GM12864 (cell line): ENCODE measurements around the gene INO80C.

Experiments used
- DNase-seq: peaks from one replicate; pipeline ENCODE4 v3.0.0-alpha.2; 2011; ENCODE audit warnings: low read depth
- H3K4me3 ChIP-seq: 2 replicates; pipeline ENCODE4 v1.5.1; 2011; ENCODE audit warnings: mild to moderate bottlenecking, low read depth, low read length, control low read depth
- TF ChIP-seq, protein P1 (sequence below): IDR thresholded peaks from 2 replicates; pipeline ENCODE4 v1.5.1; 2011; ENCODE audit warnings: low read depth, mild to moderate bottlenecking, moderate library complexity, low read length, control low read depth, inconsistent platforms; ENCODE audit errors: missing control alignments

Gene INO80C, protein sequence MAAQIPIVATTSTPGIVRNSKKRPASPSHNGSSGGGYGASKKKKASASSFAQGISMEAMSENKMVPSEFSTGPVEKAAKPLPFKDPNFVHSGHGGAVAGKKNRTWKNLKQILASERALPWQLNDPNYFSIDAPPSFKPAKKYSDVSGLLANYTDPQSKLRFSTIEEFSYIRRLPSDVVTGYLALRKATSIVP

DNA sequence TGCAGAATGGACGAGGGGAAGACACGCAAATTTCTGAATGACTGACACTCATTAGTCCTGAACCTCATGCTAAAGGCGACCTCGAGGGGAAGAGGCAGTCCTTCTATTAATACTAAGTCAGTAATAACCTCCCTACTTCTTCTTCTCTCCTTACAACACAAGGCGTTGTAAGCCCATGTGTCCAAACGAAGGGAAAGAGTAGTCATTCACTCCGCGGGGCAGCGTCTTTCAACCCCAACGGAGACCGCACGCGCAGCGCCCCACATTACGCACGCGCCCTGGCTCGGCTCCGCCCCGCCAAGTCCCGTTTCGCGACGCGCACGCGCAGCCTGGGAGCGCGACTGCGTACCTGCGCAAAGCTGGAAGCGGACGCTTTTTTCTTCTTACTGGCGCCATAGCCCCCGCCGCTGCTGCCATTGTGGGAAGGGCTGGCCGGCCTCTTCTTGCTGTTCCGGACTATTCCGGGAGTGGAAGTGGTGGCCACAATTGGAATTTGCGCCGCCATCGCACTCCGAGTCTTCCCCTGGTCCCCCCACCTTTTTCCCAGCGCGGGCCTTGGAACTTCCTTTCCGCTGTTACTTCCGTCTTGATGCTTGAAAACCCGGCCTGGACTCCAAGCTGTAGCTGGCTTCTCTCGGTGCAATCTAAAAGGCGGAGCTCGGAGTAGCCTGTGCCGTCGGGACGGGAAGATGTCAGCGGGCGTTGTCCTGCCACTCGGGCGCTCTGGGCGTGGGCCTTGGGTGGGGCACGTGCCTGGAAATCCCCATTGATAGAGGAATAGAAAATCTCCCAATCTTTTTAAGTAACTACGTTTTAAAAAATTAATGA is at the start of gene INO80C:
Gene INO80C, minus strand, starts transcription at position 591 of the 828 bp plus-strand sequence. Its CDS starts 86 bp downstream, at position 505.
- TF ChIP-seq, protein P1, sequence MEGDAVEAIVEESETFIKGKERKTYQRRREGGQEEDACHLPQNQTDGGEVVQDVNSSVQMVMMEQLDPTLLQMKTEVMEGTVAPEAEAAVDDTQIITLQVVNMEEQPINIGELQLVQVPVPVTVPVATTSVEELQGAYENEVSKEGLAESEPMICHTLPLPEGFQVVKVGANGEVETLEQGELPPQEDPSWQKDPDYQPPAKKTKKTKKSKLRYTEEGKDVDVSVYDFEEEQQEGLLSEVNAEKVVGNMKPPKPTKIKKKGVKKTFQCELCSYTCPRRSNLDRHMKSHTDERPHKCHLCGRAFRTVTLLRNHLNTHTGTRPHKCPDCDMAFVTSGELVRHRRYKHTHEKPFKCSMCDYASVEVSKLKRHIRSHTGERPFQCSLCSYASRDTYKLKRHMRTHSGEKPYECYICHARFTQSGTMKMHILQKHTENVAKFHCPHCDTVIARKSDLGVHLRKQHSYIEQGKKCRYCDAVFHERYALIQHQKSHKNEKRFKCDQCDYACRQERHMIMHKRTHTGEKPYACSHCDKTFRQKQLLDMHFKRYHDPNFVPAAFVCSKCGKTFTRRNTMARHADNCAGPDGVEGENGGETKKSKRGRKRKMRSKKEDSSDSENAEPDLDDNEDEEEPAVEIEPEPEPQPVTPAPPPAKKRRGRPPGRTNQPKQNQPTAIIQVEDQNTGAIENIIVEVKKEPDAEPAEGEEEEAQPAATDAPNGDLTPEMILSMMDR = peak; percentile 2
- peak within 1 kb of the TSS; percentile 89 for H3K4me3 ChIP-seq
- DNase-seq = peak; percentile 82

DNA sequence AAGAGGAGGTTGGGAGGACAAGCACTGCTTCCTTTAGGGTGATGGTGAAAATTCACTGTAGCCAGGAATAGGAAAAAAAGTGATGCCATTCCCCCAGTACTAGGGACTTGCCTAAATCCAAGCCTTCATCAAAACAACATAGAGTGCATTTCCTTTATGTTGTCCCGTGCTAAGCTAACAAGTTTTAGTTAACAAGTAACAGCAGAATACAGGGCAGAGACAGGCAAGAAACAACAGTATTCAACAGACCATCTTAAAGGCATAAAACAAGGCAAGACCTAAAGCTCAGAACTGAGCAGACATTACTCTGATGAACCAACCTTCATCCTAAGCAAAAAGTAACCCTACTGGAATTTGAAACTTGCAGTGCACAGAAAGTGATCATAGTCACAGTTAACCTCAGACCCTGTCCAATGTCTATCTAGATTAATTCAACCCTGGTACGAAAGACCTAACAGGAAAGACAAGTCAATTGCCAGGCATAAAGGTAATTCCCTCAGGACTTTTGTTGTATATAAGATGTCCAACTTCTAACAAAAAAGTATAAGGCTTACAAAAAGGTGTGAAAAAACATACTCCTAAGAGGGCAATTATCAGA is 49.3 kb upstream of the INO80C start:
- DNase-seq = no peak
- TF ChIP-seq, protein P1 = no peak
- no peak overlapping the region for H3K4me3 ChIP-seq

DNA sequence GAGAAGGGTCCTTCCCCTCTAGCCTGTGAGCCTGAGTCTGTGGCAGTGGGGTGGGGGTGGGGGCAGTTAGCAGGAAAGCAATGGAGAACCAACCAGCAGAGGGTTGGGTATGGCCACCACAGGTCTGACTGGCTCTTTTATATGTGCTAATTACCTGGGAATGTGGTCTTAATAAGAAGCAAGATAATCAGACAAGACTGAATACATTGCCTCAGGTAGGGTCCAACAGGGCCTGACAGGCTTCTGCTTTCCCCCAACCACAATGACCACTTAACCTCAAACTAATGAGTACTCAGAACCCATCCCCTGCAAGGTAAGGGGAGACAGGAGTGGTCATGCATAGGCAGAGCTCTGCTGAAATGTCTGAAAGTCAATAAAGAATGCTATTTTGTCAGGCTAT is 44.6 kb upstream of the INO80C start:
- no peak for DNase-seq
- TF ChIP-seq, protein P1 = no peak
- no peak overlapping the region for H3K4me3 ChIP-seq

DNA sequence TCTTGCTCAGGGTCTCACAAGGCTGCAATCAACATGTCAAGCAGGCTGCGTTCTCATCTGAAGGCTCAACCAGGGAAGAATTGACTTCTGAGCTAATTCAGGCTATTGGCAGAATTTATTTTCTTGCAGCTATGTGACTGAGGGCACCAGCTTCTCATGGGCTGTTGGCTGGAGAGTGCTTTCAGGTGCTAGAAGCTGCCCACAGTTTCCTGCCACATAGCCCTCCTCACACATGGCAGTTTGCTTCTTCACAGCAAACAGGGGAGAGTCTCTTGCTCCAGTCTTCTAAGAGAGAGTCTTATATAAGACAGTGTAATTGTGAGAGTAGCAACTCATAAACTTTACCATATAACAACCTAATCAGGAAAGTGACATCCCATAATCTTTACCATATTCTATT is 37.5 kb upstream of the INO80C start:
- TF ChIP-seq, protein P1 = no peak
- no peak for DNase-seq
- H3K4me3 ChIP-seq = no peak overlapping the region

DNA sequence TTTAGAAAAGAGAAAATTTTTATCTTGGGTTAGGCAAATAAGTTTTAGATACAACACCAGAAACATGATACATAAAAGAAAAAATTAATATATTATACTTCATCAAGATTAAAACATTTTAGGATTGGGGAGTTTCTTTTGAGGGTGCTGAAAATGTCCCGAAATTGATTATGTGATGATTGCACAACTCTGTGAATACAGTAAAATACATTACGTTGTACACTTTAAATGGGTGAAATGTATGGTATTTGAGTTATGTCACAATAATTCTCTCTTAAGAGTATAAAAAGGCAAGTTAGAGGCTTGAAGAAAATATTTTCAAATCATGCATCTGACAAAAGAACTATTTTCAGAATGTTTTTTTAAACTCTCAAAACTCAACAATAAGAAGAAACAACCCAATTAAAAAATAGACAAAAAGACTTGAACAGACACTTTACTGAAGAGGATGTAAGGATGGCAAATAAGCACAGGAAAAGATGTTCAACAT is 36.2 kb upstream of the INO80C start:
- TF ChIP-seq, protein P1 = no peak
- DNase-seq = no peak
- no peak overlapping the region for H3K4me3 ChIP-seq

DNA sequence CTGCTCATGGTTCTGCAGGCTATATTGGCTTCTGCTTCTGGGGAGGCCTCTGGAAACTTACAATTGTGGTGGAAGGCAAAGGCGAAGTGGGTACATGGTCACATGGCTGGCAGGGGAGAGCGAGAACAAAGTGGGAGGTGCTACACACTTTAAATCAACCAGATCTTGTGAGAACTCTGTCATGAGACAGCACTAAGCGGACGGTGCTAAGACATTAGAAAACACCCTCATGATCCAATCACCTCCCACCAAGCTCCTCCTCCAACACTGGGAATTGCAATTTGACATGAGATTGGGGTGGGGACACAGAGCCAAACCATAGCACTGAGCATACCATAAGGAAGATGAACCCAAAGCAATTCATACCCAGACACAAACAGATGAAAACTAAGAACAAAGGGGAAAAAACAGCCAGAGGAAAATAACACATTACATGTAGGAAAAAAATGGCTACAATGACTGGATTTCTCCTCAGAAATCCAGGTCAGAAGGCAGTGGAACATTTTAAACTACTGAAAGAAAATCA is 31.1 kb upstream of the INO80C start:
- TF ChIP-seq, protein P1 = no peak
- DNase-seq = no peak
- H3K4me3 ChIP-seq = no peak overlapping the region
